Measurements from ENCODE around the gene DGLUCY.
"Not testable (repeated sequence)": the region's sequence is repeated elsewhere in the genome, so short reads cannot be mapped to it uniquely, and the experiment has no call there.

DGLUCY gene

GRCh38 chr14:91108941-91109611, 4.8 kb upstream of the DGLUCY start:
- no peak for DNase-seq

GRCh38 chr14:91111443-91111842, 2.4 kb upstream of the DGLUCY start:
- no peak for DNase-seq

GRCh38 chr14:91112194-91112593, 1.7 kb upstream of the DGLUCY start:
- no peak for DNase-seq

GRCh38 chr14:91114079-91115065, 499 bp downstream of the DGLUCY start:
- DNase-seq, result no peak

- no peak for DNase-seq
Observed at GRCh38 chr14:91115986-91116770, 2.3 kb downstream of the DGLUCY start.

GRCh38 chr14:91116913-91117588, 3.2 kb downstream of the DGLUCY start:
- DNase-seq, result no peak

GRCh38 chr14:91117960-91118359, 4.1 kb downstream of the DGLUCY start:
- DNase-seq, result no peak

- DNase-seq, result no peak
Observed at GRCh38 chr14:91118511-91119068, 4.7 kb downstream of the DGLUCY start.

GRCh38 chr14:91119556-91120311, 5.9 kb downstream of the DGLUCY start:
- DNase-seq, result no peak

- DNase-seq, result no peak
Observed at GRCh38 chr14:91123201-91123600, 9.3 kb downstream of the DGLUCY start.

GRCh38 chr14:91124406-91125270, 10.8 kb downstream of the DGLUCY start:
- not testable (repeated sequence) for DNase-seq

- DNase-seq, result no peak
Observed at GRCh38 chr14:91125271-91125660, 11.4 kb downstream of the DGLUCY start.

- no peak for DNase-seq
Observed at GRCh38 chr14:91125801-91126200, 11.9 kb downstream of the DGLUCY start.

GRCh38 chr14:91126761-91127160, 12.9 kb downstream of the DGLUCY start:
- peak; percentile 50 for DNase-seq

- DNase-seq, result no peak
Observed at GRCh38 chr14:91127401-91127801, 13.5 kb downstream of the DGLUCY start.

- DNase-seq, result no peak
Observed at GRCh38 chr14:91127924-91128323, 14.1 kb downstream of the DGLUCY start.

GRCh38 chr14:91128699-91129098, 14.8 kb downstream of the DGLUCY start:
- no peak for DNase-seq

- no peak for DNase-seq
Observed at GRCh38 chr14:91129261-91129660, 15.4 kb downstream of the DGLUCY start.

GRCh38 chr14:91135039-91135438, 21.2 kb downstream of the DGLUCY start:
- DNase-seq, result no peak
